ENCODE results near the gene GON4L.

The GON4L gene

DNA sequence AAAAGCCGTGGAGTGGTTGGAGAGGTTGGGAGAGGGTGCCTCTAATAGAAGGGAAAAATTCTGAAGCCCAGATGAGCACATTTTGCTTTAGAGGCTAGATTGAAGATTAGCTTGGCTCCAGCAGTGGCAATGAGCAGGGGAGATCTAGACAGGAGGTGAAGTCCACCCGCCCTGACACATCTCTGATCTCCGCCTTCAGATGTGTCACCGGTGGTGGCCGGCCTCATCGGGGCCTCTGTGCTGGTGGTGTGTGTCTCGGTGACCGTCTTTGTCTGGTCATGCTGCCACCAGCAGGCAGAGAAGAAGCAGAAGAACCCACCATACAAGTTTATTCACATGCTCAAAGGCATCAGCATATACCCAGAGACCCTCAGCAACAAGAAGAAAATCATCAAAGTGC, 10.8 kb upstream of the GON4L start:
- in situ Hi-C loops (cut with HindIII; ENCODE audit: low pct_ligation_motif_present, low sequenced_read_pairs), result no loop called here
- Histone ChIP-seq H3K36me3 (replicated peaks) (no peaks in the 10 kb centered on the region), H3K27me3 (replicated peaks) (no peaks in the 10 kb centered on the region), H3K4me3 (ENCODE audit: low read depth, low read length) (no peak overlapping the region), H3K27ac (no peak overlapping the region)
- DNase-seq, result no peak
- TF ChIP-seq, protein P1, sequence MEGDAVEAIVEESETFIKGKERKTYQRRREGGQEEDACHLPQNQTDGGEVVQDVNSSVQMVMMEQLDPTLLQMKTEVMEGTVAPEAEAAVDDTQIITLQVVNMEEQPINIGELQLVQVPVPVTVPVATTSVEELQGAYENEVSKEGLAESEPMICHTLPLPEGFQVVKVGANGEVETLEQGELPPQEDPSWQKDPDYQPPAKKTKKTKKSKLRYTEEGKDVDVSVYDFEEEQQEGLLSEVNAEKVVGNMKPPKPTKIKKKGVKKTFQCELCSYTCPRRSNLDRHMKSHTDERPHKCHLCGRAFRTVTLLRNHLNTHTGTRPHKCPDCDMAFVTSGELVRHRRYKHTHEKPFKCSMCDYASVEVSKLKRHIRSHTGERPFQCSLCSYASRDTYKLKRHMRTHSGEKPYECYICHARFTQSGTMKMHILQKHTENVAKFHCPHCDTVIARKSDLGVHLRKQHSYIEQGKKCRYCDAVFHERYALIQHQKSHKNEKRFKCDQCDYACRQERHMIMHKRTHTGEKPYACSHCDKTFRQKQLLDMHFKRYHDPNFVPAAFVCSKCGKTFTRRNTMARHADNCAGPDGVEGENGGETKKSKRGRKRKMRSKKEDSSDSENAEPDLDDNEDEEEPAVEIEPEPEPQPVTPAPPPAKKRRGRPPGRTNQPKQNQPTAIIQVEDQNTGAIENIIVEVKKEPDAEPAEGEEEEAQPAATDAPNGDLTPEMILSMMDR (IDR thresholded peaks at IDR 0.05; ENCODE audit: low read depth, low read length, missing control alignments), result no peak

DNA sequence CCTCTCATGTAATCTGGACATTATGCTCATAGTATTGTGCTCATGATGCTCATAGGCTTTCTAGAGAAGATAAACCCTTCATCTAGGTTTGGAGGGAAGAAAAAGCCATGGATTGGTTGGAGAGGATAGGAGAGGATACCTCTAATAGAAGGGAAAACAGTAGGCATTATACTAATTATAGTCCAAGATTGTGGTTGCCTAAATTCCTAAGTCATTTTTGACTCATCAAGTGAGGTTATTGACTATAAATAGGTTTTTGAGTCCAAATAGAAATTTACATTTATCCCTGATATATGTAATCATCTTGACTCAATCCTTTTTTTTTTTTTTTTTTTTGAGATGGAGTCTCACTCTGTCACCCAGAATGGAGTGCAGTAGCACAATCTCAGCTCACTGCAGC, 7.4 kb upstream of the GON4L start:
- Histone ChIP-seq H3K36me3 (replicated peaks) (no peaks in the 10 kb centered on the region), H3K4me3 (ENCODE audit: low read depth, low read length) (no peak overlapping the region), H3K27ac (no peak overlapping the region), H3K27me3 (replicated peaks) (no peaks in the 10 kb centered on the region)
- in situ Hi-C loops (cut with HindIII; ENCODE audit: low pct_ligation_motif_present, low sequenced_read_pairs), result no loop called here
- no peak for DNase-seq
- TF ChIP-seq, protein P1 (IDR thresholded peaks at IDR 0.05; ENCODE audit: low read depth, low read length, missing control alignments), result no peak

DNA sequence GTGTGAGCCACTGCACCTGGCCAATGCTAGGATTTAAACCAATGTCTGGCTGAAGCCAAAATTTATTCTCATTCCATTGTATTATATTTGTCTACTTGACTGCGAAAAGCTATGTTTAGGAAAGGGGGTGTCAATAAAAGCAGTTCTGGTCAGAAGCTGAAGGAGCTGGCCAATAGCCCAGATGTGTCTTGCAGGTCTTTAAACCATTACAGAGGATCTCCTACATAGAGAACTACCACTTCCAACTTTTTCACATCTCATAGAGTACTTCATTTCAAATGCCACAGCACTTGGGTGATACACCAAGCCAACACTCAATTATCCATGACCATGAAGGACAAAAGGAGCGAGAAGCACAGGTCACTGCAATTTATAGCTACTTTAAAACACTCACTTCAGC, 4.9 kb upstream of the GON4L start:
- TF ChIP-seq, protein P1 (IDR thresholded peaks at IDR 0.05; ENCODE audit: low read depth, low read length, missing control alignments), result no peak
- no peak for DNase-seq
- no peak overlapping the region for H3K4me3 ChIP-seq (ENCODE audit: low read depth, low read length)
- H3K27ac ChIP-seq, result no peak overlapping the region
- in situ Hi-C loops (cut with HindIII; ENCODE audit: low pct_ligation_motif_present, low sequenced_read_pairs), result no loop called here
- no peaks in the 10 kb centered on the region for H3K36me3 ChIP-seq (replicated peaks)
- no peaks in the 10 kb centered on the region for H3K27me3 ChIP-seq (replicated peaks)

DNA sequence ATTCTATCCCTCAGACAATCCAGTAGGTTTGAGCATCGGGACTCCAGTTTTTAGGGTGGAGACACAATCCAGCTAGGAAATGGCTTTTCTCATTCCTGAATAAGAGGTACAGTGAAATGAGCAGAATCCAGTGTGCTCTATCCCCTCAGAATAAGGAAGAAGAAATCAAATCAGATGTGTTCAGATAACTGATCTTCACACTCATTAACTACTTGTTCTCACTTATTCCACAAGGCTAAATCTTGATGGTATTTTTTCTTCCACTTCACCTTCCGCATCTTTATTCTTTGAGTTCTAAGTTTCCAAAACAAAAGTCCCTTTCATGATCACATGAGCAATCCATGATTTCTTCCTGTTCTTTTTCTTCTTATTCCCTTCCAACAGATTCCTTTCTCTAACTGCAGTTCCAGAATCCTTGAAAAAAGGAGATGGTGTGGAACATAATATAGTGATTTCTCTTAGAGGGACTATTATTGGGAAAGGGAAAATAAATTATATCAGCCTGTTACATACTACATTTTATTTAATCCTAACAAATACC, 4.0 kb upstream of the GON4L start:
- in situ Hi-C loops (cut with HindIII; ENCODE audit: low pct_ligation_motif_present, low sequenced_read_pairs), result no loop called here
- no peak for DNase-seq
- TF ChIP-seq, protein P1 (IDR thresholded peaks at IDR 0.05; ENCODE audit: low read depth, low read length, missing control alignments), result no peak
- Histone ChIP-seq H3K4me3 (ENCODE audit: low read depth, low read length) (peak overlapping the region; percentile 57), H3K27me3 (replicated peaks) (no peaks in the 10 kb centered on the region), H3K36me3 (replicated peaks) (no peaks in the 10 kb centered on the region), H3K27ac (peak overlapping the region; percentile 56)

DNA sequence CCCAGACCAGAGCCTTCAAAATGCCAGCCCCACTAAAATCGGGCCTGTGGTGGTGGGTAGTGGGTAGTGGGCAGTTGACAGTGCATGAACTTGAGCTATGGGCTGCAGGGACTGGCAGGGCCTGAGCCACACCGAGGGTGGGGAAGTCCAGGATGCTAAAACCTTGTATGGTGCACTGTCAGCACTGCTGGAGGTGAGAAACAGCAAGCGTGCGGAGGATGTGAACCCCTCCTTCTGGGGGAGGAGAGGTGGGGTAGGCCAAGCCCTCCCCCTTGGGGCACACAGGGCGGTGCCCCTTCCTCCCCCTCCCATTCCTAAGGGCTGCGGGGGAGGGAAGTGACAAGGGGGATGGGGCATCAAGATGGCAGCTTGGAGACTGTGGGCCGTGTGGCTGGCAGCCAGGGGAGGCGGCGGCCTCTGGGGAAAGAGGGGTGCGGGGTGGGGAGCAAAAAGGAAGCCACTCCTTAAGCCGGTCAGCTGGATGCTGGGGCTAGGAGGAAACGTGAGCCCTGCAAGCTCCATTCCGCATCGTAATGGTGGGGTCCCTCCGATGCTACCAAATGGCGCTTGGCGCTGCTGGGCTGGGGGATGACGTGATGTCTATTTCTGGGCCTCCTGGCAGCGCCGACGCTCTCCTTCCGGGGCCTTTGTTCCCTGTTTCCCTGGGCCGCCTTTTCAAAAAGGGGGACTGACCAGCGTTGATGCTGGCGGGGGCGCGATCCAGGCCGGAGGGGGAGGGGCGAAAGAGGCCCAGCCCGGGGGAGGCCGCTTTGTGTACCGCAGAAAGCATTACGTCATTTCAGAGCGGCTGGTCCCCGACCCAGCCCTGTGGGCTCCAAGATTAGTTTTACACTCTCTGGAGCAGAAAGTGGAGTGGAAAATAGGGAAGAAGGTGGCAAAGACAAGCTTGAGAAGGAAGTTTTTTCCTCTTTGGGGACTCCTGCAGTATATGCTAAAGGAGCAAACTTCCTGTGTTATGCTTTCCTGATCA, 3.2 kb upstream of the GON4L start:
- TF ChIP-seq, protein P1 (IDR thresholded peaks at IDR 0.05; ENCODE audit: low read depth, low read length, missing control alignments), result no peak
- Histone ChIP-seq H3K4me3 (ENCODE audit: low read depth, low read length) (peak overlapping the region; percentile 57), H3K27me3 (replicated peaks) (no peaks in the 10 kb centered on the region), H3K36me3 (replicated peaks) (no peaks in the 10 kb centered on the region), H3K27ac (peak overlapping the region; percentile 56)
- in situ Hi-C loops (cut with HindIII; ENCODE audit: low pct_ligation_motif_present, low sequenced_read_pairs), result no loop called here
- peak; percentile 73 for DNase-seq

All from brain microvascular endothelial cell (primary cell).